Measurements from ENCODE around the gene LYZ.

DNA sequence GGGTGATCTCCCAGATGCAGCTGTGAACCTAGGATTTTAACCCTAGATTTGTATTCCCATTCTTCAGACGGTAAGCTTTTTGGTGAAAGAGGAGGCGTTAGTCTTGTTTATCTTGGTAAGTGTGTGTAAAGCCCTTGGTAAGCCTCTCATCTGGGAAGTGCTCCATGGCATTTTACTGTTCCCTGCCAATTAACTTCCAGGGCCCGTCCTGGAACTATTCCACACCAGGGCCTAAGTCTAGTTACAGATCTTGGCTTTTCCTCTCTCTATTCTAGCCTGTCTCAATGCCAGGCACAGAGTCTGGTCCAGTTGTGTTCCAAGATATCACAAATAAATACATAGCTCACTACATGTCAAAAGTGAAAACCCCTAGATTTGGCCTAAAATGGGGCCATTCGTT, 53.8 kb downstream of the LYZ start:
- TF ChIP-seq POLR2AphosphoS5 (IDR thresholded peaks at IDR 0.05) (no peak), POLR2A (IDR thresholded peaks at IDR 0.05) (no peak)
- TF ChIP-seq, protein P1, sequence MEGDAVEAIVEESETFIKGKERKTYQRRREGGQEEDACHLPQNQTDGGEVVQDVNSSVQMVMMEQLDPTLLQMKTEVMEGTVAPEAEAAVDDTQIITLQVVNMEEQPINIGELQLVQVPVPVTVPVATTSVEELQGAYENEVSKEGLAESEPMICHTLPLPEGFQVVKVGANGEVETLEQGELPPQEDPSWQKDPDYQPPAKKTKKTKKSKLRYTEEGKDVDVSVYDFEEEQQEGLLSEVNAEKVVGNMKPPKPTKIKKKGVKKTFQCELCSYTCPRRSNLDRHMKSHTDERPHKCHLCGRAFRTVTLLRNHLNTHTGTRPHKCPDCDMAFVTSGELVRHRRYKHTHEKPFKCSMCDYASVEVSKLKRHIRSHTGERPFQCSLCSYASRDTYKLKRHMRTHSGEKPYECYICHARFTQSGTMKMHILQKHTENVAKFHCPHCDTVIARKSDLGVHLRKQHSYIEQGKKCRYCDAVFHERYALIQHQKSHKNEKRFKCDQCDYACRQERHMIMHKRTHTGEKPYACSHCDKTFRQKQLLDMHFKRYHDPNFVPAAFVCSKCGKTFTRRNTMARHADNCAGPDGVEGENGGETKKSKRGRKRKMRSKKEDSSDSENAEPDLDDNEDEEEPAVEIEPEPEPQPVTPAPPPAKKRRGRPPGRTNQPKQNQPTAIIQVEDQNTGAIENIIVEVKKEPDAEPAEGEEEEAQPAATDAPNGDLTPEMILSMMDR (IDR thresholded peaks at IDR 0.05): no peak
